Right lobe of liver (tissue), 4 donors: ENCODE data around the gene DYNC2H1.

ENCODE experiments used
- CTCF ChIP-seq, 4 donors: fragments of 200-600 bp in 3 of 4; fragments of 450-650 bp in 1 of 4; IDR thresholded peaks; one replicate each; pipeline versions ENCODE4 v1.5.1 to v1.8.0; 2016 to 2022; ENCODE audit warnings: antibody characterized with exemption in 4 of 4, mild to moderate bottlenecking in 2 of 4
- POLR2A ChIP-seq: fragments of 450-650 bp; IDR thresholded peaks from one replicate; pipeline ENCODE4 v1.6.1; 2017; ENCODE audit warnings: antibody characterized with exemption, mild to moderate bottlenecking
- donor health status: DM: no; HTN: no; CAD: no.
- donor health status: DM: no; HTN: no; CAD: no.
- donor health status: DM: no; HTN: yes; CAD: no.

GRCh38 chr11:103325686-103326069 is 216.5 kb downstream of the DYNC2H1 start:
- TF ChIP-seq CTCF (IDR thresholded peaks at IDR 0.05) (no peak), POLR2A (no peak)
